ENCODE results near the gene TEF.
A peak's percentile ranks its signal among the peaks of the same experiment; 100 is the strongest.

Gene TEF

DNA sequence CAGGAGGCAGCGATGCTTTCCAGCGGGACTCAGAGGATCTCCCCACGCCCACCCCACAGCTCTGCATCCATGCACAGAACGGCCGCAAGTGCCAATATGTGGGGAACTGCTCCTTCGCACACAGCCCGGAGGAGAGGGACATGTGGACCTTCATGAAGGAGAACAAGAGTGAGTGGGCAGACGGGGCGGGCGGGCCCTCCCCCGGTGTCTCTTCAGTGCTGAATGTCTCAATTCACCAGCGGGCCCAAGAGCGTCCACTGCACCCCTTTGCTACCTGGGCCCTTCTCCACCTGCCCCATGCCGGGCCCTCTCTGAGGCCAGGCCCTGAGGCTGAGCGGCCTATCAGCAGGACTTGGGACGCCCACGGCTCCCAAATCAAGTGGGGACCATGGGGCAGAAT lies 25.8 kb upstream of the TEF start:
- no peaks in the 10 kb centered on the region for H3K27me3 ChIP-seq (ENCODE audit: control insufficient read depth, insufficient read depth, low read length)

GRCh38 chr22:41356430-41357028 lies 25.2 kb upstream of the TEF start:
- Histone ChIP-seq H3K9me3 (ENCODE audit: control insufficient read depth, insufficient read depth, low read depth, low read length) (no peaks in the 10 kb centered on the region), H3K27me3 (ENCODE audit: control insufficient read depth, insufficient read depth, low read length) (no peaks in the 10 kb centered on the region), H3K9ac (ENCODE audit: low read length) (no peak overlapping the region), H3K36me3 (ENCODE audit: control insufficient read depth, insufficient read depth, low read length) (peaks cover 63% of the 10 kb centered on the region), H3K4me3 (ENCODE audit: low read depth, low read length) (no peak overlapping the region), H3K4me1 (ENCODE audit: control insufficient read depth, insufficient read depth, low read length) (peaks cover 11% of the 10 kb centered on the region), H3K27ac (ENCODE audit: low read depth, low read length) (no peak overlapping the region)

More for the DNA sequence above, 25.8 kb upstream of the TEF start:
- peaks cover 69% of the 10 kb centered on the region for H3K36me3 ChIP-seq (ENCODE audit: control insufficient read depth, insufficient read depth, low read length)
- no peak overlapping the region for H3K9ac ChIP-seq (ENCODE audit: low read length)
- H3K4me3 ChIP-seq (ENCODE audit: low read depth, low read length): no peak overlapping the region
- peaks cover 11% of the 10 kb centered on the region for H3K4me1 ChIP-seq (ENCODE audit: control insufficient read depth, insufficient read depth, low read length)
- no peak overlapping the region for H3K27ac ChIP-seq (ENCODE audit: low read depth, low read length)
- H3K9me3 ChIP-seq (ENCODE audit: control insufficient read depth, insufficient read depth, low read depth, low read length): no peaks in the 10 kb centered on the region

DNA sequence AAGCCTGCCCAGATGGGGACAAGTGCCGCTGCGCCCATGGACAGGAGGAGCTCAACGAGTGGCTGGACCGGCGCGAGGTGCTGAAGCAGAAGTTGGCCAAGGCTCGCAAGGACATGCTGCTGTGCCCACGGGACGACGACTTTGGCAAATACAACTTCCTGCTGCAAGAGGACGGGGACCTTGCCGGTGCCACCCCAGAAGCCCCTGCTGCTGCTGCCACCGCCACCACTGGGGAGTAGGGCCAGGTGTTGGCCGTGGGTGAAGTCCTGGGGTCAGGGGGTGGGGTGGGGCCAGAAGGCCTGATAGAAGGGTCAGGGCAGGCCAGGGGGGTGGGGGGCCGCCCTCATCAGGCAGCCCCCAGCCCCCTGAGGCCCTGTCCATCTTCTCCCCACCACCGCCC lies 24.6 kb upstream of the TEF start:
- Histone ChIP-seq H3K36me3 (ENCODE audit: control insufficient read depth, insufficient read depth, low read length) (peaks cover 57% of the 10 kb centered on the region), H3K27ac (ENCODE audit: low read depth, low read length) (no peak overlapping the region), H3K4me1 (ENCODE audit: control insufficient read depth, insufficient read depth, low read length) (peaks cover 11% of the 10 kb centered on the region), H3K4me3 (ENCODE audit: low read depth, low read length) (no peak overlapping the region), H3K9me3 (ENCODE audit: control insufficient read depth, insufficient read depth, low read depth, low read length) (no peaks in the 10 kb centered on the region), H3K27me3 (ENCODE audit: control insufficient read depth, insufficient read depth, low read length) (no peaks in the 10 kb centered on the region), H3K9ac (ENCODE audit: low read length) (no peak overlapping the region)

DNA sequence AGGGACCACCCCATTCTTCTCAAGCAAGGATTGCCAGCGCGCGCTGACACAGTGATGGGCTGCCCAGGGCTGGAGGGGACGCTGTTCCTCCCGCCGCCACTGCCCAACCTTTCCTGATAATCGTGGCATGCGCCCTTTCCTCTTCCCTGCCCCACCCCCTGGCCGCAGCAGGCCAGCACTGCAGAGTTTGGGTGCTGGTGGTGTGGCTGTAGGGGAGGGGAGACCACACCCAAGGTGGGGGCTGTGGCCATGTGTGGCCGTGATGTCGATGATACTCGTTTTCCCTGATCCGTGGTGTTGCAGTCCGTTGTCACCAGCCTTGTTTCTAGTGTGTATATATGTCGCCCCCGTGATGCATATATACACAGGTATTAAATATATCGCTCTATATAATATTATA lies 22.8 kb upstream of the TEF start:
- Histone ChIP-seq H3K36me3 (ENCODE audit: control insufficient read depth, insufficient read depth, low read length) (peaks cover 42% of the 10 kb centered on the region), H3K27ac (ENCODE audit: low read depth, low read length) (no peak overlapping the region; the same call in 1 of the 2 replicates), H3K4me3 (ENCODE audit: low read depth, low read length) (no peak overlapping the region), H3K4me1 (ENCODE audit: control insufficient read depth, insufficient read depth, low read length) (peaks cover 11% of the 10 kb centered on the region), H3K27me3 (ENCODE audit: control insufficient read depth, insufficient read depth, low read length) (no peaks in the 10 kb centered on the region), H3K9me3 (ENCODE audit: control insufficient read depth, insufficient read depth, low read depth, low read length) (no peaks in the 10 kb centered on the region), H3K9ac (ENCODE audit: low read length) (no peak overlapping the region)

GRCh38 chr22:41359376-41359775 lies 22.4 kb upstream of the TEF start:
- no peaks in the 10 kb centered on the region for H3K9me3 ChIP-seq (ENCODE audit: control insufficient read depth, insufficient read depth, low read depth, low read length)
- H3K27me3 ChIP-seq (ENCODE audit: control insufficient read depth, insufficient read depth, low read length): no peaks in the 10 kb centered on the region
- H3K27ac ChIP-seq (ENCODE audit: low read depth, low read length): no peak overlapping the region
- H3K4me1 ChIP-seq (ENCODE audit: control insufficient read depth, insufficient read depth, low read length): peaks cover 11% of the 10 kb centered on the region
- no peak overlapping the region for H3K9ac ChIP-seq (ENCODE audit: low read length)
- no peak overlapping the region for H3K4me3 ChIP-seq (ENCODE audit: low read depth, low read length)
- H3K36me3 ChIP-seq (ENCODE audit: control insufficient read depth, insufficient read depth, low read length): peaks cover 38% of the 10 kb centered on the region

DNA sequence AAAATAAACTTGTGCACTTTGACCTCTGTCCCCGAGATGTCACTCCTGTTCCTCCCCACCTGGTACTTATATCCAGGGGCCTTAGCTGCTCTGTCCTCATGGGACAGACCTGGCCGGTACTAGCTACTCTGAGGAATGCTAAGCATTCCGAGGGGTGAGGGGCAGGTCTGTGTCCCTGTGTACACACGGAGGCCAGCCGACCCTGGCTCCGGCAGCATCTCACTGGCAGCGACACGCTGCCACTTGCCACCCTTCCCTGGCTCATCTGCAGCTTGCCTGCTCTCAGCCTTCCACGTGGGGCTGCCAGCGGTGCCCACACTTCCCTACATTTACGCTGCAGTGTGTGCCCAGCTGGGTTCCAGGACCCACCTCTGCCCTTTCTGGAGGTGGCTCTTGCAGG lies 21.6 kb upstream of the TEF start:
- H3K36me3 ChIP-seq (ENCODE audit: control insufficient read depth, insufficient read depth, low read length): peaks cover 30% of the 10 kb centered on the region
- H3K9me3 ChIP-seq (ENCODE audit: control insufficient read depth, insufficient read depth, low read depth, low read length): no peaks in the 10 kb centered on the region
- no peaks in the 10 kb centered on the region for H3K27me3 ChIP-seq (ENCODE audit: control insufficient read depth, insufficient read depth, low read length)
- H3K9ac ChIP-seq (ENCODE audit: low read length): peak overlapping the region; percentile 31
- peaks cover 15% of the 10 kb centered on the region for H3K4me1 ChIP-seq (ENCODE audit: control insufficient read depth, insufficient read depth, low read length)
- peak overlapping the region; percentile 37; the same call in 1 of the 2 replicates for H3K4me3 ChIP-seq (ENCODE audit: low read depth, low read length)
- 0 out of 2 replicates have a peak overlapping the region, but pooled peaks have one; percentile 54 for H3K27ac ChIP-seq (ENCODE audit: low read depth, low read length)

DNA sequence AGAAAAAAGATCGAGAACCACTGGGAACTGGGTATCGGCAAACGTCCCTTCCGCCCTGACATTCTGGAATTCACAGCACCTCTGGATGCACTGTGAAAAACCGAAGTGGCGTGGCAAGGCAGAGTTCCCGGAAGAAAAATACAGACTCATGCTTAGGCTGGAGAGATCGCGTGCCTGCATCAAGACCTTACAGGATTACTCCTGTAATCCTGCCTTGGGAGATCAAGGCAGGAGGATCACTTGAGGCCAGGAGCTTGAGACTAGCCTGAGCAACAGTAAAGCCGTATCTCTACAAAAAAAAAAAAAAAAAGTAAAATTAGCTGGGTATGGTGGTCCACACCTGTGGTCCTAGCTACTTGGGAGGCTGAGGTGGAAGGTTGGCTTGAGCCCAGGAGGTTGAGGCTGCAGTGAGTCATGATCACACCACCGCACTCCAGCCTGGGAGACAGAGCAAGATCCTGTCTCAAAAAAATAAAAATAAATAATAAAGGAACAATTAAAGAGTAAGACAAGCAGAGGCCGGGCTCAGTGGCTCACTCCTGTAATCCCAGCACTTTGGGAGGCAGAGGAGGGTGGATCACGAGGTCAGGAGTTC lies 19.9 kb upstream of the TEF start:
- H3K36me3 ChIP-seq (ENCODE audit: control insufficient read depth, insufficient read depth, low read length): peaks cover 13% of the 10 kb centered on the region
- H3K4me1 ChIP-seq (ENCODE audit: control insufficient read depth, insufficient read depth, low read length): peaks cover 18% of the 10 kb centered on the region
- H3K4me3 ChIP-seq (ENCODE audit: low read depth, low read length): no peak overlapping the region
- no peak overlapping the region for H3K27ac ChIP-seq (ENCODE audit: low read depth, low read length)
- H3K27me3 ChIP-seq (ENCODE audit: control insufficient read depth, insufficient read depth, low read length): no peaks in the 10 kb centered on the region
- no peaks in the 10 kb centered on the region for H3K9me3 ChIP-seq (ENCODE audit: control insufficient read depth, insufficient read depth, low read depth, low read length)
- no peak overlapping the region for H3K9ac ChIP-seq (ENCODE audit: low read length)

DNA sequence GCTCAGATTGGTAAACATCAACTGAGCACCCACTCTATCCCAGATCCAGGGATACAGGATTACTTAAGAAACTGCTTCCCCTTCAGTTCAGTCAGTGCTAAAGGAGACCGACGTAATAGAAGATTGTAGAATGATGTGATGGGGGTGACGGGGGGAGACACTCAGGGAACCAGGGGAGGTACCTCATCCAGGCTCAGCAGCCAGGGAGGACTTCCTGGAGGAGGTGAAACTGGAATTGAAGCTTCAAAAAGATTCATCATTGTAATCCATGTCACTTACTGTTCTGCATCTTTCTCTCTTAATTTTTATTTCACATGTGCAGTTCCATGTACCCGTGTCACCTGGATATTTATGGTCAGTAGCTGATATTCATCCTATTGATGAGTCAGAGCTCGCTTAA lies 19.1 kb upstream of the TEF start:
- Histone ChIP-seq H3K27me3 (ENCODE audit: control insufficient read depth, insufficient read depth, low read length) (no peaks in the 10 kb centered on the region), H3K36me3 (ENCODE audit: control insufficient read depth, insufficient read depth, low read length) (peaks cover 8% of the 10 kb centered on the region), H3K27ac (ENCODE audit: low read depth, low read length) (no peak overlapping the region), H3K4me3 (ENCODE audit: low read depth, low read length) (no peak overlapping the region), H3K4me1 (ENCODE audit: control insufficient read depth, insufficient read depth, low read length) (peaks cover 26% of the 10 kb centered on the region), H3K9me3 (ENCODE audit: control insufficient read depth, insufficient read depth, low read depth, low read length) (no peaks in the 10 kb centered on the region), H3K9ac (ENCODE audit: low read length) (no peak overlapping the region)

- H3K4me1 ChIP-seq (ENCODE audit: control insufficient read depth, insufficient read depth, low read length): peaks cover 25% of the 10 kb centered on the region
- no peak overlapping the region for H3K27ac ChIP-seq (ENCODE audit: low read depth, low read length)
- no peak overlapping the region for H3K9ac ChIP-seq (ENCODE audit: low read length)
- no peaks in the 10 kb centered on the region for H3K9me3 ChIP-seq (ENCODE audit: control insufficient read depth, insufficient read depth, low read depth, low read length)
- H3K4me3 ChIP-seq (ENCODE audit: low read depth, low read length): no peak overlapping the region
- no peaks in the 10 kb centered on the region for H3K36me3 ChIP-seq (ENCODE audit: control insufficient read depth, insufficient read depth, low read length)
- H3K27me3 ChIP-seq (ENCODE audit: control insufficient read depth, insufficient read depth, low read length): no peaks in the 10 kb centered on the region
Measured at GRCh38 chr22:41364233-41364632, 17.5 kb upstream of the TEF start.

GRCh38 chr22:41364955-41365354 lies 16.8 kb upstream of the TEF start:
- no peaks in the 10 kb centered on the region for H3K9me3 ChIP-seq (ENCODE audit: control insufficient read depth, insufficient read depth, low read depth, low read length)
- H3K4me1 ChIP-seq (ENCODE audit: control insufficient read depth, insufficient read depth, low read length): peaks cover 21% of the 10 kb centered on the region
- H3K27ac ChIP-seq (ENCODE audit: low read depth, low read length): no peak overlapping the region
- no peaks in the 10 kb centered on the region for H3K36me3 ChIP-seq (ENCODE audit: control insufficient read depth, insufficient read depth, low read length)
- no peaks in the 10 kb centered on the region for H3K27me3 ChIP-seq (ENCODE audit: control insufficient read depth, insufficient read depth, low read length)
- H3K4me3 ChIP-seq (ENCODE audit: low read depth, low read length): no peak overlapping the region
- H3K9ac ChIP-seq (ENCODE audit: low read length): no peak overlapping the region

- Histone ChIP-seq H3K27me3 (ENCODE audit: control insufficient read depth, insufficient read depth, low read length) (no peaks in the 10 kb centered on the region), H3K36me3 (ENCODE audit: control insufficient read depth, insufficient read depth, low read length) (no peaks in the 10 kb centered on the region), H3K27ac (ENCODE audit: low read depth, low read length) (no peak overlapping the region), H3K9ac (ENCODE audit: low read length) (no peak overlapping the region), H3K9me3 (ENCODE audit: control insufficient read depth, insufficient read depth, low read depth, low read length) (no peaks in the 10 kb centered on the region), H3K4me3 (ENCODE audit: low read depth, low read length) (no peak overlapping the region), H3K4me1 (ENCODE audit: control insufficient read depth, insufficient read depth, low read length) (peaks cover 18% of the 10 kb centered on the region)
Measured at GRCh38 chr22:41365425-41365824, 16.3 kb upstream of the TEF start.

All from HUES6 (cell line).